ENCODE data around the gene MAP3K4. TPM values are rescaled to one million over a fixed set of nuclear protein-coding genes. Genes with fewer than 3 reads are reported as not detected.

Gene MAP3K4
- polyA plus RNA-seq, 1 donor from 2014 or later, result 31.0 TPM

GRCh38 chr6:161008245-161008644 lies 16.7 kb downstream of the MAP3K4 start:
- Histone ChIP-seq H3K9me3 (ENCODE audit: low read length) (no peaks in the 10 kb centered on the region), H2AFZ (ENCODE audit: low read depth, low read length) (no peak overlapping the region), H3K4me3 (ENCODE audit: low read length) (no peak overlapping the region), H3K9ac (ENCODE audit: low read length) (no peak overlapping the region), H3K27ac (ENCODE audit: low read length) (no peak overlapping the region), H3F3A (ENCODE audit: insufficient read depth, low read length, poor library complexity, severe bottlenecking) (no peaks in the 10 kb centered on the region), H3K36me3 (ENCODE audit: insufficient read depth, low read length) (no peaks in the 10 kb centered on the region), H3K27me3 (ENCODE audit: insufficient read depth, low read depth, low read length) (no peaks in the 10 kb centered on the region), H3K4me2 (ENCODE audit: low read length) (no peak overlapping the region), H3K9me2 (ENCODE audit: insufficient read depth, low read length) (no peaks in the 10 kb centered on the region), H3K79me2 (replicated peaks; ENCODE audit: insufficient read depth, low read length) (peaks cover 39% of the 10 kb centered on the region), H4K20me1 (ENCODE audit: insufficient read depth) (no peaks in the 10 kb centered on the region)
- no peak for TF ChIP-seq EZH2 (IDR thresholded peaks at IDR 0.05; ENCODE audit: borderline replicate concordance, insufficient read depth, low read length, poor library complexity, severe bottlenecking)
- TF ChIP-seq EP300 (conservative IDR thresholded peaks at IDR 0.05; ENCODE audit: poor library complexity, severe bottlenecking), result no peak

- Histone ChIP-seq H3K36me3 (ENCODE audit: insufficient read depth, low read length) (no peaks in the 10 kb centered on the region), H3K9ac (ENCODE audit: low read length) (no peak overlapping the region), H4K20me1 (ENCODE audit: insufficient read depth) (no peaks in the 10 kb centered on the region), H3K4me3 (ENCODE audit: low read length) (no peak overlapping the region), H3K4me2 (ENCODE audit: low read length) (no peak overlapping the region), H3K9me2 (ENCODE audit: insufficient read depth, low read length) (no peaks in the 10 kb centered on the region), H3K27me3 (ENCODE audit: insufficient read depth, low read depth, low read length) (no peaks in the 10 kb centered on the region), H3K27ac (ENCODE audit: low read length) (no peak overlapping the region), H3K9me3 (ENCODE audit: low read length) (no peaks in the 10 kb centered on the region), H3K79me2 (replicated peaks; ENCODE audit: insufficient read depth, low read length) (peaks cover 48% of the 10 kb centered on the region), H3F3A (ENCODE audit: insufficient read depth, low read length, poor library complexity, severe bottlenecking) (no peaks in the 10 kb centered on the region), H2AFZ (ENCODE audit: low read depth, low read length) (no peak overlapping the region)
- TF ChIP-seq REST (IDR thresholded peaks at IDR 0.05; ENCODE audit: borderline replicate concordance) (no peak), EZH2 (IDR thresholded peaks at IDR 0.05; ENCODE audit: borderline replicate concordance, insufficient read depth, low read length, poor library complexity, severe bottlenecking) (no peak)
Measured at GRCh38 chr6:161009991-161010390, 18.4 kb downstream of the MAP3K4 start.

GRCh38 chr6:161010418-161010817 lies 18.8 kb downstream of the MAP3K4 start:
- Histone ChIP-seq H4K20me1 (ENCODE audit: insufficient read depth) (no peaks in the 10 kb centered on the region), H3K79me2 (replicated peaks; ENCODE audit: insufficient read depth, low read length) (peaks cover 48% of the 10 kb centered on the region), H3K27me3 (ENCODE audit: insufficient read depth, low read depth, low read length) (no peaks in the 10 kb centered on the region), H3K4me3 (ENCODE audit: low read length) (no peak overlapping the region), H3K4me2 (ENCODE audit: low read length) (no peak overlapping the region), H3K9me2 (ENCODE audit: insufficient read depth, low read length) (no peaks in the 10 kb centered on the region), H3K9ac (ENCODE audit: low read length) (no peak overlapping the region), H3K9me3 (ENCODE audit: low read length) (no peaks in the 10 kb centered on the region), H3K36me3 (ENCODE audit: insufficient read depth, low read length) (no peaks in the 10 kb centered on the region), H3K27ac (ENCODE audit: low read length) (no peak overlapping the region), H3F3A (ENCODE audit: insufficient read depth, low read length, poor library complexity, severe bottlenecking) (no peaks in the 10 kb centered on the region), H2AFZ (ENCODE audit: low read depth, low read length) (no peak overlapping the region)
- TF ChIP-seq CTCF (IDR thresholded peaks at IDR 0.05; ENCODE audit: poor library complexity, severe bottlenecking) (no peak), EZH2 (IDR thresholded peaks at IDR 0.05; ENCODE audit: borderline replicate concordance, insufficient read depth, low read length, poor library complexity, severe bottlenecking) (no peak), SMC3 (conservative IDR thresholded peaks at IDR 0.05; ENCODE audit: poor library complexity) (no peak)
